Ammon's horn (tissue), 1 donor: Measurements from ENCODE around the gene AFF3.
A peak's percentile ranks its signal among the peaks of the same experiment; 100 is the strongest.

ENCODE experiments used
- DNase-seq: peaks from one replicate; pipeline ENCODE4 v3.0.0-alpha.2; 2016; ENCODE audit warnings: low spot score

AFF3 gene

GRCh38 chr2:99880148-99880963 is 262.0 kb downstream of the AFF3 start:
- DNase-seq: peak; percentile 69

- no peak for DNase-seq
Measured at GRCh38 chr2:99879481-99879880, 262.9 kb downstream of the AFF3 start.

DNA sequence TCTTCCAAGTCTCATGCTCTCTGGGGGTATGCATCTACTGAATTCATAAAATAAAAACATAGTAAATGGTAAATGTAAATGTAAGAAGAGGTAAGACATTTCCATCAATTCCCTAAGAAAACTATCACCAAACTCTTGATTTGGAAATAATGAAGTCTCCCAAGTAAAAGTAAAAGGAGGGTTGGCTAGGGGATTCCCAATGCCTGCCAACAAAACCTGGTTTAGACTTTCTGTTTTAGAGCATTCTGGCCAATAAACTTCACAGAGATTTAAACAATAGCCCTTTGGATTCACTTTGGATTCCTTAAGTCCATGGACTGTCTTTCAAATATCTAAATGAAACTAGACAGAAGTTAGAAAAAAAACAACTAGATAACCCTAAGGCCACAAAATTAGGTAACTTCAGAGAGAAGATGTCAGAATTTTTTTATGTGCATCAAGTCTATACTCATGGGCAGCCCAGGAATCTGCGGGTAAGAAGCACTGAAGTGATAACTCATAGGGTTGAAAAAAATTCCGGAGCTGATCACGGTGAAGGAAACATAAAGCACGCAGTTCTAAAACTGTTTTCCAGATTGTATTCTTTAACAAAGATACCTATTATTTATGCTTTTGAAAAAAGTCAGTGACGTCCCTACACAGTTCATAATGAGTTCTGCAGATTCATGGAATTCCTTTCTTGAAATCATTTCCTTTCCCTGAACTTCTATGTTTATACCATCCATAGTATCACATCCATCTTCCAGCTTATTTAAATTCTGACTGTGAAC is 263.6 kb downstream of the AFF3 start:
- no peak for DNase-seq

GRCh38 chr2:99877963-99878362 is 264.4 kb downstream of the AFF3 start:
- DNase-seq: no peak

- no peak for DNase-seq
Measured at GRCh38 chr2:99876956-99877355, 265.4 kb downstream of the AFF3 start.

DNA sequence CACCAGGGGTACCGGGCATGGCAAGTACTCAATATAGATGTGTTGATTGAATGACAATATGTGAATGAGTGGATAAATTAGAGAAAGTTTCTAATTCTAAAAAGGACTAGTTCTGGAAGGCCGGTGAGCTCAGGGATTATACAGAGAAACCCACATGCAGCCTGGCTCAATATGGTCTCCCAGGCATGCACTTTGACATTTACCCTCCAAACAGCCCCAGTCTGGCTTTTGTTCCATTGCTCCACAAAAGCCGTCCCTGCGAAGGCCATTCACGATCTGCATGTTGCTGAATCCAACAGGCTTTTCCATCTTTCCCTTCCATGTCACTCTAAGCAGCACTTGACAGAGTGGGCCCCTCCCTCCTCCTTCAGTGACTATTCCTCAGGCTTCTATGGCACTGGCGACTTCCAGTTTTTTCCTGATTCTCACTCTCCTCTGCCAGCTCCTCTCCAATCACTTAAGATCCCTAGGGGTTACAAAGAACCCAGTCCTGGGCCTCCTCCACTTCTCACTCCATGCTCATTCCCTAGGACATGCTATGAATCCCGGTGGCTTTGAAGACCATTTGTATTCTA is 266.7 kb downstream of the AFF3 start:
- DNase-seq: no peak

DNA sequence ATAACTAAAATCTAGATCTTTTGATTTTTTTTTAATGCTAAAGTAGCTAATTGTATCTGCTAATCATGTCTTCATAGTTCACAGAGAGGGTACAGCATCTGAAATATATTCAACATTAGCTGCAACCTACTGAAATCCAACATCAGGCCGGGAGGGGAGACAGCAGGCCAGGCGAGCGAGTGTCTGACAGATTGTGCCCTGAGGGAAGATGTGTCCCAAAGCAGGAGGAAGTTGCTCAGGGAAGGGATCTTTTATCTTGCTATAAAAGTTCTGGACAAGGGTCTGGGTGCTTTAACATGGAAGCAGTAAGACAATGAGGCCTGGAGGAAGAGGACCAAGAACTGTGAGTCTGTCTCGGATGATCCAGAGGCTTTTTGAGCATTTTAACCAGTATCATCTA is 274.1 kb downstream of the AFF3 start:
- DNase-seq: no peak

DNA sequence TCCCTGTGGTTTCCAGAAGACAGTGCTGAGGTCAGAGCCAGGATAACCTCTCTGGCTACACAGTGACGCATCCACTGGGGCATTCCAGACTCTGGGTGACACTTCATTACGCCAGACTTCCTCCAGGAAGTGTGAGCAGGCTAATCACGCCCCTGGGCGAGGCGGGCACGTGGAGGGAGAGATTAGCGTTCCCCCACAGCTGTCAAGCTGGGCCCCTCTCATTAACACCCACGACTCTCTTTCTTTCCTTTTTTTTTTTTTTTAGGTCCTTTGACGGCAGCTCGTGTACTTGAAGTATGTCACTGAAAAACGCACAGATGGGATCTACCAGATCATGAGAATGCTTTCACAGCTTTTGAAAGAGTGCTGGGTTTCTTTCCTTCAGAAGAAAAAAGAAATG is 274.6 kb downstream of the AFF3 start:
- no peak for DNase-seq

DNA sequence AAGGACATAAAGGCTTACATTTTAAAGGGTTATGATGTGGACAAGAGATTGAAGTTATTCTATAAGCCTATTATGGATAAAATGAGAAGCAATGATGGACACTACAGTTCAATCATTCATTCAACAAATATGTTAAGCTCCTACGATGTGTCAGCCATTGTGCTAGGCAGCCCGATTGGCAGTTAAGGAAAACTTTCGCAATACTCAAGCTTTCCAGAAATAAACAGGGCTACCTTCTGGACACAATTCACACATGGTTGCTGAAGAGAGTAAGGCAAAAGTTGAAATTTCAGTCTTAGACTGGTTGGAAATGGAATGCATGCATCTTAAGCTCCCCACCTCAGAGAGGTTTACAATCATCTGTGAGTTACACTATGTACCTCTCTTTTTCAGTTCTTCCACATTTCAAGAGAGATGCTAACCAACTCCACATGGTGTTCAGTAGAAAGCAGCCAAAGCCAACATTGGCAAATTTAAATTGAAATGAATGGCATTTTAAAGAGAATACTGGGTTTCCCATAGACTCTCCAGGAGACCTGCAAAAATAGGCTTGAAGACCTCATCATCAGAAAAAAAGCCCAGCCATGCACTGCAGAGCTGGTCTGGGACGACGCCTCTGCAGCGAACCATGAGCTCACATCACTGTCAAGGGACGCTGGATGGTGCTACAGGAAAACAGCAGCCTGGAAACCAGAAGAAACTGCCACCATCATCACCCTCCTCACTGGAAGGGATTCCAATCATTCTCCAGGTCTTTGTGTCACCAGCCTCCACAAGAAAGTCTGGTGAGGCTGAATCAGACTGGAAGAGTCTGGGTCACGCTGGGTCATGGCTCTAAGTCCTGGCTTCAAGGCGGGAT is 276.3 kb downstream of the AFF3 start:
- no peak for DNase-seq

- DNase-seq: peak; percentile 62
Measured at GRCh38 chr2:99864561-99865553, 277.5 kb downstream of the AFF3 start.

DNA sequence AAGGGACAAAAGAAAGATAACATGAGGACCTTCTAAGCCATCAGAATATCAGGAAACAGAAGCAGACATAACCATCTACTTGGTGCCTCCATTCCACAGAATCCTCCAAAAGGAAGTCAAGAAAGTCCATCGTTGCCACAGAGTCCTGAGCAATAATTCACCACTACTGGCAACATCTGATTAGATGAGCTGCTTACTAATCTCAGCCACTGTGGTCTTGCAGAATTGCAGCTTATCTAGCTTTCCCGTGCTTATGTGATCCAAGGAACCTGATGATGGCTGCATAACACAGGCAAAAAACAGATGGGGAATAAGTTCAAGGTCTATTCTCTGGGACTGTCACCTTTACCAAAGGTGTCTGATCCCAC is 278.5 kb downstream of the AFF3 start:
- no peak for DNase-seq

DNA sequence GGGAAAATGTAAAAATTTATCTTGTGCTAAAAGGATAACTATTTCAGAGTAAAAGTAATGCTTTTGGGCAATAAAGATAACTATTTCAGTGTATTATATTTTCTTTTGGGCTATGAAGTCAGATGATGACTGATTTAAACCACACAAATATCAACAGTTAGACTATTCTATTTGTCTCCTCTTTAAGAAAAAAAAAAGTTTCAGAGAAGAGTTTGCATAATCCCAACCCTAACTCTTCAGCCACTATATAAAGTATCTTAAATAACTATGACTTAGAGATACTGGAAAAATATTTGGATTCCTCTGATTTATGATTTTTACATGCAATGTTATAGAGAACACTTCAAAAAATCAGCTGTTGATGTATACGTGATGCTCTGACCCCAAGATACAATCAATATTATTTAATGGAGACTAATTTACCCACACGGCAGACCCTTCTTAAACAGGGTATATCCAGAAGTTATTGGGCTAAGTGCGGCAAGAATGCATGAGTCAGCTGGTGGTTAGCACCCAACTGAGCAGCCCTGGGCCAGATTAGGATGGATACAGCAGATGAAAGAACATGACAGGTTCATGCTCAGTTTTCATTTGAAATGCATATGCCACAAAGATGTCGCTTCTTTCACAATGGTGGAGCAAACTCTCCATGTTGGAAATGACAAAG is 279.0 kb downstream of the AFF3 start:
- DNase-seq: no peak

DNA sequence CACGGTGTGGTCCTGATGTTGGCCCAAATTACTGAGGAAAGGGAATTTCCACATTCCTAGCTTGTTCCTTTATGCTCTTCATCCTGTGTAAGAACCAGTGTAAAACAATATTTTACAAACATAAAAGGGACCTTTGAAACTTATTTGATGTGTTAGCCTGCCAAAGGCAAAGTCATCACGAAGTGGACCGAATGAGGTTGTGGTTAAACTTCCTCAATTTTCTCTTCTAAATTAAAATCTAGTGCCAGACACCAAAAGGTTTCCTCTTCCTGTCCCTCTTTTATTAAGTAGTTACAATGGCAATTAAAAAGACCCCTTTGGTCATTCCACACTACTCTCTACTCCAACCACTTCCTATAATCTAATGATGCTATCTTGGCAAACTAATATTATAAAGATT is 279.8 kb downstream of the AFF3 start:
- DNase-seq: no peak

- no peak for DNase-seq
Measured at GRCh38 chr2:99861376-99861760, 281.0 kb downstream of the AFF3 start.

DNA sequence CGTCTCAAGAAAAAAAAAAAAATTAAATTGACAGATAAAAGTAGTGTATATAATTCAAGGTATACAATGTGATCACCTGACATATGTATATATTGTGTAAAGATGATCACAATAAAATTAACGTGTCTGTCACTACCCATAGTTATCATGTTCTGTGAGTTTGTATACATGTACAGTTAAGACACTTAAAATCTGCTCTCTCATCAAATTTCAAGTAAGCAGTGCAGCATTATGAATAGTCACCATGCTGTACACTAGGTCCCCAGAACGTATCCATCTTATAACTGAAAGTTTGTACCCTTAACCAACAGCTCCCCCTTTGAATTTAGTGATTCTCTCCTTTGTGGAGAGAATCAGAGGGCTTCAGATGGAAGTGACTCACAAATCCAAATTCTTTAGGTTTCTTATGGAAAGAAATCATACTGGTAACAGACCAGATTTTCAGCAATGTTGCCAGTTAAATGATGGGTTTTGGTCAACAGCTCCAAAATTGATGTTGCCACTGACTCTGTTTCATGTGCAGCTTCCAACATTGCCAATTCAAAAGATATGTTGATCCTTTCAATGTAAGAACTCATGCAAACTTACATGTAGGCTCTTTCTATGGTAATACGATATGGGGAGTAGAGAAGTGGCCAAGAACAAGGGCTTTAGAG is 281.5 kb downstream of the AFF3 start:
- DNase-seq: no peak

- DNase-seq: no peak
Measured at GRCh38 chr2:99858951-99859596, 283.3 kb downstream of the AFF3 start.

DNA sequence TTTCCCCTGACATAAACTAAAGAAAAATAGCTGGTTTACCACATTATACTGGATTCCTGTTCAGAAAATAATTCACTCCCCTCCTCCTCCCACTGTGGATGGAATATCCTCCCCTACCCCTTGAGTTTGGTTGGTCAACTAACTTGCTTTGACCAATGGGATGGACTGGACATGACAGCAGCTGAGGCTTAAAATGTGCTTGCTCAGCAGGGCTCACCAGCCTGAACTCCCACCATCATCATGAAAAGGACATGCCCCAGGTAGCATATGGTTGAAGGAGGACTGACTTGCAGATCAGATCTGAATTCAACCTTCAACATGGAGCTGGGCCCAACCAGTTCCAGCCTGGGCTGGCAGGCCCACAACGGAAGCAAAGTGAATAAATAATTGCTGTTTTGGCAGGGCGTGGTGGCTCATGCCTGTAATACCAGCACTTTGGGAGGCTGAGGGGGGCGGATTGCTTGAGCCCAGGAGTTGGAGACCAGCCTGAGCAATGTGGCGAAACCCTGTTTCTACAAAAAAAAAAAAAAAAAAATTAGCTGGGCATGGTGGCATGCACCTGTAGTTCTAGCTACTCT is 284.4 kb downstream of the AFF3 start:
- no peak for DNase-seq

- DNase-seq: no peak
Measured at GRCh38 chr2:99857372-99857771, 285.0 kb downstream of the AFF3 start.

- no peak for DNase-seq
Measured at GRCh38 chr2:99856119-99856518, 286.3 kb downstream of the AFF3 start.
